NCI-H1694 treated with DMSO at 0.1 percent for 48 hours (cell line): ENCODE measurements around the gene TBC1D5.

Experiments
- DNase-seq: peaks from one replicate; lab custom pipeline; 2025; lab: John Stamatoyannopoulos, UW

The TBC1D5 gene

DNA sequence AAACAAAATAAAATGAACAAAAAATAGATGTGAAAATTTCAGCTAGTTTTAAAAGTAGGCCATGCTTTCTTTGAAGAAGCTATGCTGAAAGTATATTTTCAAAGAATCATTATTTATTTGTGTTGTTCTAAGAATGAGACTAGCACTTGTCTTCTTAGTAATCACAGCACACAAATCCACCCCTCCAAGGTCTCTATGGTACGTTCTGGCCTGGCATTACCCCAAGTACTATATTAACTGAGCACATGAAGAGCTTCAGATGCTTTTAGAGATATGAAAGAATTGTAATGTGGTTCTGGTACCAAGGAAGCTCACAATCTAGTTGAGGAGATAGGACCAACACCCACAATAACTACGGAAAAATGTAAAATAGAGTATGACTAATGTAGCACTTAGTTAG is 441.2 kb downstream of the TBC1D5 start:
- DNase-seq, result no peak

DNA sequence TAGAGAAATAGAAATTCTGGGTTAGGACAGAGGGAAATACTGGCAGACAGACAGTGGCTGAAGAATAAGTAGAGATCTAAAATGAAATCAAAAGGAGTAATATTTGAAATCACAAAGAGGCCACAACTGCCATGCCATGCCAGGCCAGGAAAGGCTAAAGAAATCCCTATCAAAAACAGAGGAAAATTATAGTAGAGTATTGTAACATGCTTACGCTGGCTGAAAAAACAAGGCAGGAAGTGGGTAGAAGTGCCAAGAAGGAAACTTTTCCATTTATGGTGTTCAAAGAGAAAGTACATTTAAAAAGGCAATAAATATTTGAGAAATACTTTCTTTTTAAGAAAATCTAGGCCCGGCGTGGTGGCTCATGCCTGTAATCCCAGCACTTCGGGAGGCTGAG is 442.0 kb downstream of the TBC1D5 start:
- no peak for DNase-seq

DNA sequence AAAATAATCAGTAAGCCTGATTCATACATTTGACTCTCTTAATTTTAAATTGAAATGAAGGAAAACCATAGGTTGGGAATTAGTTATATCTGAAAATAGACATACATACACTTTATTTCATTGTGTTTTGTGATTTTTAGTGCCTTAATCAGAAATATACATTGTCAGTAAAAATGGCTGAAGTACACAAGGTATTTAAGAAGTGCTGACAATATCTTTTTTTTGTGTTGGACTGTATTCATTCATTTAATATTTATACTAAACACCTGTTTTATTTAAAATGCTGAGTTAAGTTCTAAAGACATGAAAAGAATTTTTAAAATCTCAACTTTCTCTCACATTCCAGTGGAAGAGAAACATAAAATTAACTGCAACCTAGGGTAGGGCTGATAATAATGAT is 444.4 kb downstream of the TBC1D5 start:
- DNase-seq, result no peak

DNA sequence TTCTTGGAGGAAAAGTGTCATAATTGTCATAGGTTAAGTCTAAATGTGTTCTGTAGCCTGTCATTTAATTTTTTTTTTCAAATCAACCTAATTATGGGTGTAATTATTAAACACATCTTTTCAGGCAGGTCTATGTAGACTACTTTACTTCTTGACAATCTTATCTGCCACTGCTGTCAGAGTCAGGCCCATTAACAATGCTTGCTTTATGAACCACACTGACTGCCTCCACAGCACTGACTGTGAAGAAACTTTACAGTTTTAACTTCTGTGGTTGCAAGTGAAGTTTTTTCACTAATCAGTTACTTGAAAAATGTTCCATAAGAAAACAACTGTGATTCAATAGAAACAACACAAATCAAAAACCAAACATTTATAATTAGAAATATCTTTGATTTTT is 449.9 kb downstream of the TBC1D5 start:
- no peak for DNase-seq

DNA sequence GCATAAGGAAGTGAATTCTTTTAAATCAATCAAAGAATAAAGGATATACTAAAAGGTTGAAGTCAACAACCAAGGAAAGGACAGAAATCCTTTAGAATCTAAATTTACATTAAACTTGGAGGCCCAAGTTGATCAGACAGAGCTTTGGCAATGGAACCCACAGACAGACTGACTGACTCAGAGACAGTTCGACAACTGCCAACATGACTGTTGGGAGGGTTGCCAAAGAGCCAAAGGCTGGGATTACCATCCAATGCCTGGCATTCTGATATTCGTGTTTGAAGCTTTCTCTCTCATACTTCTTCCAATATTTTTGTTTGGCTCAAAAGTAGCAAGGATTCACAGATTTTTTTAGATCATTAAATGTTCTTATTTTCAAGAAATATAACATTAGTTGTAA is 451.5 kb downstream of the TBC1D5 start:
- DNase-seq, result no peak

DNA sequence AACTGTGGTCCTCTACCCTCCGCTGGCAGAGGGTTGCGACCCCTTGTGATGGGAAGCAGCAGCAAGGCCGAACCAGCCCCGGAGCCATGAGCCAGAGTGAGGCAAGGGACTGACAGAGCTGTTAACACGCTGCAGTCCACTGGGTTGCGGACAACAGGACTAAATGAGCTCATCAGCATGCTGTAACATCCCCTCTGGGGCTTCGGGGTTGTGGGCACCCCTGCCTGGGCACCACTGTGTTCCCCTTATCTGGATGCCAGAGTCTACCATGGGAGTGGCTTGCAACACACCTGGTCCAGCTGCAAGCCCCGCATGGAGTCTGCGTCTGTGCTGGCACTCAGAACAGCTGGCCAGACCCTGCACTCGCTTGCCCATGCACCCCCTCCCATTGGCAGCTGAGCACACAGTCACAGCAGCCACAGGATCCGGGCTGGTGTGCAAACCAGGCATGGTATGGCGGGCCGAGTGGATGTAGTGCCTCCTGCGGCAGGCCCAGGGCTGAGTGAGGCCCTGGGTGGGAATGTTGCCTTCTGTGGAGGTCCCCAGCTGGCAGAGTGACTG is 453.5 kb downstream of the TBC1D5 start:
- no peak for DNase-seq

DNA sequence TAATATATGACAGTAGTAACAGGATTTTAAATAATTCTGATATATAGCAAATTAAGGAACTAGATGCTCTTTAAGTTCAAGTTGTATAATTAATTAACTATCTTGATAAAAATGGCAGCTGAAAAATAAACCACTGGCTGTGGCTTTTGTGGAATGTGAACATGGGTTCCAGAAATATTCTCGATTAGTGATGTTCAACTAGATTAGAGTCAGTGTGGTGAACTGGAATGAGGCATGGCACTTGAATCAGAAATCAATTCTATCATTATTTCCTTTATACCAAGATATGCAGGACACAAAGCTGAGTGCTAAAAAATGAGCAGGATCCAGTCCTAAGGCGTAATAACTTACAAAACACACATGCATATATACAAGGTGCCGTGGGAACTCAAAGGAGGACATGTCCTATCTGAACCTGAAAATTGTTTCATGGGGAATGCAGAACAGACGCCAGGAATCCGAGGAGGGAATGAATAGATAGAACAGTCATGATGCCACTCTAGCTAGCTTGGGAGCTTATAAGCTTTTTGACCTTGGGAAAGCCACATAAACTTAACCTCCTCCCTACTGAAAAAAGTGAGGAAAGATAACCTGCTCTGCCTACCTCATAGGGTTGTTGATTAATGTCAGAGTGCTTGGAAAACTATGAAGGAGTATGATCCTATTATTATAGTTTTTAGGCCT is 455.3 kb downstream of the TBC1D5 start:
- DNase-seq, result no peak

DNA sequence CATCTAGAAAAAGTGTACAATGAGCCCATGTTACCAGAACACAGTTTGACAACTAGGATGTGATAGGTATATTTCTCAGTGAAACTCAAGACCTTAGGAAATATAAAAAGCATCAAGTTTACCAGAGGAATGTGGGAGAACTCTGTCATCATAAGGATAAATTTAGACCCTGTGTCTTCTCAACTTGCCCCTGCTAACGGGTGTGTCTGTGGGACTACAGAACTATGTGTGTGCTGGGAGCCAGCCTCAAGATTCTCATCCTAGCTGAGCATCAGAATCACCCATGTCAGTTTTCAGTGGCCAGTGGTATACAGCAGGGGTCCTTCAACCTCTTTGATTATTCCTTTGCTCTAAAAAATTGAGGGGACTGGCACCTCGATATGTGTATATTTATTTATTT is 464.4 kb downstream of the TBC1D5 start:
- DNase-seq, result no peak

DNA sequence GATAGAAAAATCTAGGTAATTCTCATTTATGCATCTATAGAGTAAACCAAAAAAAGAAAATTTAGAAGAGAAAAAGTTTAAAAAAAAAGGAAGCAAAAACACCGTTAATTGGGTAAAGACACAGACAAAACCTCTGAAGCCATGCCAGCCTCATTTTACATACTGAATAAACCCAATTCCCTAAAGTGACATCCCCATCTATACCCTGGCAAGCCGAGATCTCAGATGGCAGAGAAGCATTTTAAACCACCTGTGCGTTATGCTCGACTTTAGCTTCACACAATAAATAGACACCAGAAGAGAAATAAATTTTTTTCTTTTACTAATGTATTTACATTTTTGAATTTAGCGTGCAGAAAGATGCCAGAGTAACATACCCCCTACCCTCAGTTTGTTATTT is 475.6 kb downstream of the TBC1D5 start:
- DNase-seq, result no peak

DNA sequence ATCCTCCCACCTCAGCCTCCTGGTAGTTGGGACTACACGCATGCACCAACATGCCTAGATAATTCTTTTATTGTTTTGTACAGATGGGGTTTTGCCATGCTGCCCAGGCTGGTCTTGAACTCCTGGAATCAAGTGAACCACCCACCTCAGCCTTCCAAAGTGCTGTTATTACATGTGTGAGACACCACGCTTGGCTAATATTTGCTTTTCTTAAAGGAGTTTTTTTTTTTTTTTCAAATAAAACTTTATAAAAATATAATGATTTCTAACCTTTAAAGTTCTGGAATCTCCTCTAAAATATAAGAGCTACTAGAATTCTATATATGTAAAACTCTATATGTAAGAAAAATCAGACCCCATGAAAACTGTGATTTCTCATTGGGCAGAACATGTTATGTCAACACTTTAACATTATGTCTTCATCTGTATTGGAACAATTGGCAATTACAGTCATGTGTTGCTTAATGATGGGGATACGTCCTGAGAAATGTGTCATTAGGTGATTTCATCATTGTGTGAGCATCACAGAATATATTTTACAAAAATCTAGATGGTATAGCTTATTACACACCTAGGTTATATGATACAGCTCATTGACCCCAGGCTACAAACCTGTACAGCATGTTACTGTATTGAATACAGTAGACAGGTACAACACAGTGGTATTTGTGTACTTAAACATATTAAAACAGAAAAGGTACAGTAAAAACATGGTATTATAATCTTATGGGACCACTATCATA is 480.6 kb downstream of the TBC1D5 start:
- DNase-seq, result no peak

DNA sequence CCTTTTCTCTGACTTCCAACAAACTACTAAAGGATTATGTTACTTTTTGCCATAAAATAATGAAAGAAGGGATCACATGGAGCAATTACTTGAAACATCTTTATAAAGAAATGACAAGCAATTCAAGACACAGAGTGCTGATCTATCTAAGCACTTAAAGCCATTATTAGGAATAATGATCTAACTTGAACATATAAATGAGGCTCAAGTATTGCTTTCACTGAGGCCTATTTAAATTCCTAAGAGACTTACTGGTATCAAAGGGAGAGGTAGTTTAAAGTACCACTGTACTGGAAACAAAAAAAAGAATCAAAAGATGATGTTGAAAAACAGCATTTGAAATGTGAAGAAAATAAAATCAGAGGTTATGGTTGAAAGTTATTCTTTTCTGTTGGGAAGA is 482.2 kb downstream of the TBC1D5 start:
- no peak for DNase-seq

DNA sequence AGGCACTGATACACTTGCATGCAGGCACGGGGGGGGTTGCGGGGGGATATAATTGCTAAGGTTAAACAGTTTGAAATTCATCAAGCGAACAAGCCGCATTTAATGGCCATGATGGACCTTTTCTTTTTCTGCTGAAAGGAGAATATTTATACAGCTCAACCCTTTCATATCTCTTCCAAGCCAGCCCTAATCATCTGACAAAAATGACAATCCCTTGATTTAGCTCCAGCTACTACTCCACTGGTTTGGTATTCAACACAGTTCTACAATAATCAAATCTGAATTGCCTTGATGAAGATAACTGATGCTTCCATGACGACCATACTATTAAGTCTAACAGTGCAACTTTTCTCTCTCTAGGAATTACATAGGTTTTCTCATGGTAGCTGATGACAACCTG is 482.7 kb downstream of the TBC1D5 start:
- no peak for DNase-seq

DNA sequence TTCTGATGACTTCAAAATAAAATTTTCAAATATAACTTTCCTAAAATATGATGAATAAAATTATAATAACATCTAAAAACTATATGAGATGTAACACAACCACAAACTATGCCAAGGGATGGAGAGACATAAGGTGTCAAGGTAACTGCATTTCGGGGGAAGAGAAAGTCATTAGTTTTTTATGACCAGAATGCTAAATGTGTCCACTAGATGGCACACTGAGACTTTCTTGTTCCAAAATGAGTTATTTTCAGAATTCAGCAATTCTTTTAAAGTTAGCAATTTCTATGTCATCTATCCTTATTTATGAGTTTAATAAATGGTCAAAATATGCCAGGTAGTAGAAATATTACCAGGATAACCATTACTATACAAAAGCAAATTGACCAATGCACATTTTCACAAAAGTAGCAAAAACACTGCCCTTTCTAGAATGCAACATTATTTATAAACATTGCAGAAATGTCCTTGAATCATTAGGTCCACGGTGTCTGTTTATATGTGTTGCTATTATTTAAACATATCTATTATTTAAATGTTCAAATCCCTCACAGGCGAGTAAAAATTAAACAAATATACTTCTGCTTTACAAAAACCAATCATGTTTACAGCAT is 483.5 kb downstream of the TBC1D5 start:
- DNase-seq, result peak; percentile 20

DNA sequence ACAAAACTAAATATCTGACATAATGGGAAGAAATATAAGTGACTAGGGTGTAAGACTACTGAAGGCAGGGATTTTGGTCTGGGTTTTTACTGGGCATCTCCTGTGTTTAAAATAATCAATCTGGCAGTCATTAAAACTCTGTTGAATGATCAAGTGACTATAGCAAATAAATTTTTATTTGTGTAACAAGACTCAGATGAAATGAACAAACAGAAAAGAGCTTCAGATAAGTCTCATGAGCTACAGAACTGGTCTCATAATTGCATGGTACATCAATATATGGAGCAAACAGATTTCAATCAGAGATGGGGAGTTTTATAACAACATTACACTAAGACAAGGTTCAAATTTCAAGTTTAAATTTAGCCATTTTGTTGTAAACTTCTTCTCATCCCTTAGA is 485.2 kb downstream of the TBC1D5 start:
- no peak for DNase-seq

DNA sequence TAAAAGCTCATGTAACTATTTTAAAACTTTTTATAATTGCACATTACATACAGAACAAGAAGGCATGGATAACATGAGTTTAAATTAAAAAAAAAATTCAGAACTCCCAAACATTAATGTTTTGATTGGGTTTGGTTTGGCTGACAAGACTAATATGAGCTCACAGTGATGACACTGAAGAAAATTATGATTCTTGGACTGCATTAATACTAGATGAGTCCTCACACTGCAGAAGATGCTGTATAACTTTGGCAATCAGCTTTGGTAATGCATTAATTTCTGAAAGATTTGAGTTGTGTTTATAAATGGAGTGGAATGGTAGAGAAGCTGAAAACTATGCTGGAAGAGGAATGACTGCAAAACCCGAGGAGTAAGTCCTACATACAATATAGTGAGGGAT is 498.8 kb downstream of the TBC1D5 start:
- no peak for DNase-seq

DNA sequence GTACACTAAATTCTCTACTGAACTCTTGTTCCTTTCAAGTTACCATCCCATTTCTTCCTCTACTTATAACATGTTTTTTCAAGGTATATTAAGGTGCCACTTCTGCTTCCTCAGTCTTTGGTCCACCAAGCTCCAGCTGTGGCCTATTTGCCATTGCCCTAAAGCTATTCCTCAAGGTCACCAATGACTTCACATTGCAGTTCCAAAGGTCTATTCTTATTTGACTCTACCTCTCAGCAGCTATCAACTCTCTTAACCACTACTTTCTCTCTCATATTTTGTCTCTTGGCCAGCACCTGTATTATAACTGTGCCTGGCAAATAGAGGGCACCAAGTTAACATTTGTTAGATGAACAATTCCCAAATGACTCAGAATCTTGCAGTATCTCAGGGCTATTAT is 503.0 kb downstream of the TBC1D5 start:
- no peak for DNase-seq

DNA sequence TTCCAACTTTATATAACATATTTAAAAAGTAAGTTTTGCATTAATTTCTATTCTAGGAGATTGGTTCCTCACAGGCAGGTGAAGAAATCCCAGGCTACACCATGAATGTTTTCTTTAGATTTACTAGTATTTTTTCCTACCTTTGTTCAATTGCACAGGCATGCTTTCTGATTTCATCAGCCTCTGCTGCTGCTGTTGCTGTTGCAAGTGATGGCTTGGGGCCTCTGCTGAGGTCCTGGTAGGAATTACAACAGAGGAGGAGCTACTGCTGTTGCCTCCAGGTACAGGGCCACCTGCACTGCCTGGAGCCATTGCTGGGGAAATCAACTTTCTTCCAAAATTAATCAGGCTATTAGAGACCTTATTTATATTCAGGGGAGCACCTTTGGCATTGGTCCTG is 504.4 kb downstream of the TBC1D5 start:
- DNase-seq, result no peak

DNA sequence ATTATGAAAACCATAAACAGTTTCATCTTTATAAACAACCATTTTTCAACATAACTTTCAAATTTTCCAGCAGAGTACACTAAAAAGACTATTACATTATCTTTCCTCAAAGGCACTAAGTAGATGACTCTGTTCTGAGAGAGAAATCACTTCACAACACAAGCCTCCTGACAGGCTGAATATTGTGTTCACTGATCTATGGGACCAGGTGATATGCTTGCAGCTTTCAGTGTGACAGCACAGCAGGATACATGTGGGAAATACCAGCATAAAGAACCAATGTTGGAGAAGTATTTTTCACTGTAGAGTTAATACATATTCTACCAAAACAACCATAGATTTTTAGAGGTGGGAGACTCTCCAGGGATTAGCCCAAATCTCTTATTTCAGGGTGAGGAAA is 507.1 kb downstream of the TBC1D5 start:
- no peak for DNase-seq

DNA sequence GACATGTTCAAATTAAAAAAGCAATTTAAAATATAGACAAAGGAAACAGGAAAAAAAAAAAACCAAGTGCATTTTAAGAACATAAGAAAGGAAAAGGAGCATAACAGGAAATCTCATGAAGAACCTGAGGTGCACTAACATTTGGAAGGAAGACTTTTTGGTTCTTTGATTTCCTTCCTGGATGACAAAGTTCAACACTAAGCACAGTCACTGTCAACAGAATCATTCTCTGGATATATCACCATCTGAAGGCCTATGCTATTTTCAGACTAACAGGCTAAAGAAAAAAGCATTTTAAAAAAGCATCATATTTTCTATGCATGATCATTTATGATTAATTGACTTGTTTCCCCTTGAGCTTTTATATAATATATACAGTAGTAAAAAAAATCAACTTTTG is 508.0 kb downstream of the TBC1D5 start:
- no peak for DNase-seq

DNA sequence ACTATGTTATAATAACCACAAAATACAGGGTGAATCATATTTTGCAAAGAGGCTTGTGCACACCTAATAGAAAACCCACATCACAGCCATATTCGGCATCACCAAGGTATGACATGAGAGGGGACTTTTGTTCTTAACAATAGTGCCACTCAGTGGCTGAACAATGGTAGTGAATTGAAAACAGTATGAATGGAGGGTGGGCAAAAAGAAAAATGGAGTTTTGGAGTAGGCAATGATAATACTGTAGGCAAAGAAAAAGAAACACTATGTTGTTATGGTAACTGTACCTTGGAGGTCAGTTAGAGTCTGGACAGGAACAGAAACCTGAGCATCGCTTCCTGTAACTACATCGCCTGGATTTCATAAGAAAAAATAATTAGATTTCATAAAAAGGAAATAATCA is 509.0 kb downstream of the TBC1D5 start:
- peak; percentile 71 for DNase-seq

DNA sequence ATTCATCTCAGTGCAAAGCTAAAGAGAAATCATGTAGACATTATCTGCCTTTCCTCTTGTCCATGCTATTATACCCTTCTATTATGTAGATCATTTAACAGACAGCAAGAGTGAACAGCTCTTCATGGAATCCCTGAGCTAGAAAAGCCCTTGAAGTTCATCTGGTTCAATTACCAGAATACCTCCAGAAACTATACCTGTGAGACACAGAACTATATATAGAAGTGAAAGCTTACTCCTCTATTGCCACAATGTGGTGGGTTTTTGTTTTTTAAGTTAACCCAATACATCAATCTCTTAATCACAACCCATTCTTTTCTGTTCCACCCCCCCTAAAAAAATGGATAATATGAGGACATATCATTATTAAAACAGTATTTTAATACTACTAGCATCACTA is 510.0 kb downstream of the TBC1D5 start:
- DNase-seq, result no peak

DNA sequence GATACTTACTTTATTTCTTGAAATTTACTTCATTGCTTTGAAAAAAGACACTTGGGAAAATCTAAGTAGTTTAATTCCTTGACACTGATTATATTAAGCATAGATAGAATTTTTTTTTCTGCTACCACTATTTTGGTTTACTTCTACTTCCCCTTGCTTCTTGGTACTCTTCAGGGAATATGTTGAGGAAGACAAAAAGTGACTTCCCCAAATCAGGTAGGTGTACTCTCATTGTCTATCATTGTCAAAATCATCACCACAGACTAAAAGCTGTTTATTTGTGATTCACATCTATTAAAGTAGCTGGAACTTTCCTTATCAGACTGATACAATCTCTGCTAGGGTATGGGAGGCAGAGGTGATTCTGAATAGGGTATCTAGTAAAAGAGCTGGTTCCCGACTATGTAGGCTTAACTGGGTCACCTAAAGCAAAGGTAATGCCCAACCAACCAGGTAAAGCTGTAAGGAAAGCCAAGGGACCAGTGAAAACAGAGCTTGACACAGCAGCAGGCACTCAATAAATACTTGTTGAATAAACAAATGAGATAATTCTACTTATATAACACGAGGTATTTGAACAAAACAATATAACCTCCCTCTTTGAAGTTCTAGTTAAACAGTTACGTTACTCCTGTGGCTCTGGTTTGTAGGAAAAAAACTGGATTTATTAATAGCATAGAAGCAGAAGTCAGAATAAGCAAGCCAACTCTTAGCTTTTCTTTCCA is 510.7 kb downstream of the TBC1D5 start:
- no peak for DNase-seq

DNA sequence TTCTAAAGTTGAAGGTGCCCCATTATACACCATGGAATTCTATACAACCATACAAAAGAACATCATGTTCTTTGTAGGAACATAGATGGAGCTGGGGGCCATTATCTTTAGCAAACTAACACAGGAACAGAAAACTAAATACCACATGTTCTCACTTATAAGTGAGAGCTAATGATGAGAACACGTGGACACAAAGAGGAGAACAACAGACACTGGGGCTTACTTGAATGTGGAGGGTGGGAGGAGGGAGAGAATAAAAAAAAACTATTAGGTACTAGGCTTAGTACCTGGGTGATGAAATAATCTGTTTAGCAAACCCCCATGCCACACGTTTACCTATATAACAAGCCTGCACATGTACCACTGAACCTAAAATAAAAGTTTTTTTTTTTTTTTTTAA is 515.0 kb downstream of the TBC1D5 start:
- no peak for DNase-seq
